SJCRH30 (cell line): ENCODE data around the gene ZNF385D. TPM values are rescaled to one million over a fixed set of nuclear protein-coding genes. Genes with fewer than 3 reads are reported as not detected.

Source experiments
- DNase-seq, 2 experiments: peaks; one replicate each; pipeline ENCODE4 v3.0.0-alpha.2; 2015 to 2020
- H3K27ac ChIP-seq: fragments of 250-450 bp; sonication (Bioruptor Pico); 2 replicates; pipeline ENCODE4 v1.5.1; 2020; ENCODE audit warnings: mild to moderate bottlenecking, moderate library complexity
- H3K27me3 ChIP-seq: fragments of 250-450 bp; sonication (Bioruptor Pico); 2 replicates; pipeline ENCODE4 v1.5.1; 2020; ENCODE audit warnings: mild to moderate bottlenecking, moderate library complexity
- H3K36me3 ChIP-seq: fragments of 250-450 bp; sonication (Bioruptor Pico); 2 replicates; pipeline ENCODE4 v1.5.1; 2020; ENCODE audit warnings: mild to moderate bottlenecking, moderate library complexity
- H3K4me1 ChIP-seq: fragments of 250-450 bp; sonication (Bioruptor Pico); 2 replicates; pipeline ENCODE4 v1.5.1; 2020; ENCODE audit warnings: mild to moderate bottlenecking, moderate library complexity
- H3K4me3 ChIP-seq: fragments of 250-450 bp; sonication (Bioruptor Pico); 2 replicates; pipeline ENCODE4 v1.5.1; 2020; ENCODE audit warnings: mild to moderate bottlenecking, moderate library complexity
- H3K9me3 ChIP-seq: fragments of 250-450 bp; sonication (Bioruptor Pico); replicated peaks from 2 replicates; pipeline ENCODE4 v1.5.1; 2020; ENCODE audit warnings: mild to moderate bottlenecking, moderate library complexity
- total RNA-seq: library from RNA; depleted of rRNA; stranded (reverse); fragments of >200 nt; shearing (Covaris generic); gene quantifications from 2 replicates; pipeline ENCODE4 v1.2.3, GENCODE V29; 2014

The ZNF385D gene
- total RNA-seq, 1 experiment from 2014 or later, result 0.02 TPM

GRCh38 chr3:21668012-21668411 lies 83.0 kb downstream of the ZNF385D start:
- Histone ChIP-seq H3K36me3 (no peaks in the 10 kb centered on the region), H3K27ac (no peak overlapping the region), H3K27me3 (peaks cover 10% of the 10 kb centered on the region; the same call in 1 of the 2 replicates), H3K4me3 (no peak overlapping the region), H3K4me1 (no peaks in the 10 kb centered on the region), H3K9me3 (no peaks in the 10 kb centered on the region)
- DNase-seq, result no peak

- Histone ChIP-seq H3K4me3 (no peak overlapping the region), H3K27me3 (peaks cover 7% of the 10 kb centered on the region; the same call in 1 of the 2 replicates), H3K9me3 (no peaks in the 10 kb centered on the region), H3K36me3 (no peaks in the 10 kb centered on the region), H3K4me1 (no peaks in the 10 kb centered on the region), H3K27ac (no peak overlapping the region)
- no peak for DNase-seq
Observed at GRCh38 chr3:21665444-21666100, 85.4 kb downstream of the ZNF385D start.

- Histone ChIP-seq H3K36me3 (no peaks in the 10 kb centered on the region), H3K4me3 (no peak overlapping the region), H3K9me3 (no peaks in the 10 kb centered on the region), H3K27me3 (peaks cover 7% of the 10 kb centered on the region; the same call in 1 of the 2 replicates), H3K27ac (no peak overlapping the region), H3K4me1 (no peaks in the 10 kb centered on the region)
- no peak for DNase-seq
Observed at GRCh38 chr3:21664996-21665395, 86.0 kb downstream of the ZNF385D start.

DNA sequence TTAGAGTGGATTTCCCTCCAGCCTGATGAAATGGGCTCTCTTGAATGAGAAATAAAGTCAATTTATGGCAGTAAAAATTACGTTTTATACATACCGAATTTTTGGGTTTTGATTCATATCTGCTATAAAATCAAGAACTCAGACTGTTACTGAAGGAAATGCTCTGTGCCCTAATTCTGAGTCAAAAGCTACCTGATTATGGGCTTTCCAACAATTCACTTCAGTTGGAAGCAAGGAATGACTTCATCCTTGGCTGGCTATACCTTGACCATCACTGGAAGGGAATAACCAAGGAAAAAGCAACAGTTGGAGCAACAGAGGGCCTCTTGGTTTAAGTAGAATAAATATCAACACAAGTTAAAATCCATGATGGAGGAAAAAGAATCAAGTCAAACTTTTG lies 88.6 kb downstream of the ZNF385D start:
- no peak for DNase-seq
- H3K27ac ChIP-seq, result no peak overlapping the region
- H3K27me3 ChIP-seq, result peaks cover 7% of the 10 kb centered on the region
- no peaks in the 10 kb centered on the region for H3K36me3 ChIP-seq
- no peaks in the 10 kb centered on the region for H3K9me3 ChIP-seq
- H3K4me3 ChIP-seq, result no peak overlapping the region
- no peaks in the 10 kb centered on the region for H3K4me1 ChIP-seq

GRCh38 chr3:21654662-21655061 lies 96.3 kb downstream of the ZNF385D start:
- Histone ChIP-seq H3K4me1 (no peaks in the 10 kb centered on the region), H3K36me3 (no peaks in the 10 kb centered on the region), H3K4me3 (no peak overlapping the region), H3K27ac (no peak overlapping the region), H3K27me3 (peaks cover 3% of the 10 kb centered on the region; the same call in 1 of the 2 replicates), H3K9me3 (no peaks in the 10 kb centered on the region)
- DNase-seq, result no peak

DNA sequence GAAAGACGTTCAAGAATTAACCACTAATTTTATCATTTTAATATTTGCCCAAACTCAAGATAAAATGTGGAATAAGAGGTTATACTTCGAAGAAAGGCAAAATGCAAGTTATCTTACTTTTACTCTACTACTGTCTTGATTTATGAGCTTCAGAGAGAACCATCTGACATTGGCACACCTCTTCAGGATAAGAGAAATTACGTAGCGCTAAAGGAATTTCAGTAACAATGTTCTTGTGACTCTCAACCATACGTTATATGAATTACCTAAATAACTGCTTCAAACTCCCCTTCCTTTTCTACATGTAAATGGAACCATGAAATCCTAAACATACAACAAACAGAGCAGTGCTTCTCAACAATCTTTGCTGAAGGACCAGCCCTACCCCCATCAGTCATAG lies 96.8 kb downstream of the ZNF385D start:
- Histone ChIP-seq H3K36me3 (no peaks in the 10 kb centered on the region), H3K27me3 (peaks cover 3% of the 10 kb centered on the region; the same call in 1 of the 2 replicates), H3K27ac (no peak overlapping the region)

GRCh38 chr3:21649519-21649918 lies 101.5 kb downstream of the ZNF385D start:
- Histone ChIP-seq H3K36me3 (no peaks in the 10 kb centered on the region), H3K4me3 (no peak overlapping the region), H3K27ac (no peak overlapping the region), H3K27me3 (no peaks in the 10 kb centered on the region), H3K9me3 (no peaks in the 10 kb centered on the region), H3K4me1 (no peaks in the 10 kb centered on the region)
- DNase-seq, result no peak

More for the DNA sequence above, 96.8 kb downstream of the ZNF385D start:
- no peak for DNase-seq
- Histone ChIP-seq H3K9me3 (no peaks in the 10 kb centered on the region), H3K4me1 (no peaks in the 10 kb centered on the region), H3K4me3 (no peak overlapping the region)

- no peak overlapping the region for H3K27ac ChIP-seq
- no peak overlapping the region for H3K4me3 ChIP-seq
- no peak for DNase-seq
- no peaks in the 10 kb centered on the region for H3K4me1 ChIP-seq
- H3K9me3 ChIP-seq, result no peaks in the 10 kb centered on the region
- H3K36me3 ChIP-seq, result no peaks in the 10 kb centered on the region
- H3K27me3 ChIP-seq, result no peaks in the 10 kb centered on the region
Observed at GRCh38 chr3:21647961-21648360, 103.0 kb downstream of the ZNF385D start.

DNA sequence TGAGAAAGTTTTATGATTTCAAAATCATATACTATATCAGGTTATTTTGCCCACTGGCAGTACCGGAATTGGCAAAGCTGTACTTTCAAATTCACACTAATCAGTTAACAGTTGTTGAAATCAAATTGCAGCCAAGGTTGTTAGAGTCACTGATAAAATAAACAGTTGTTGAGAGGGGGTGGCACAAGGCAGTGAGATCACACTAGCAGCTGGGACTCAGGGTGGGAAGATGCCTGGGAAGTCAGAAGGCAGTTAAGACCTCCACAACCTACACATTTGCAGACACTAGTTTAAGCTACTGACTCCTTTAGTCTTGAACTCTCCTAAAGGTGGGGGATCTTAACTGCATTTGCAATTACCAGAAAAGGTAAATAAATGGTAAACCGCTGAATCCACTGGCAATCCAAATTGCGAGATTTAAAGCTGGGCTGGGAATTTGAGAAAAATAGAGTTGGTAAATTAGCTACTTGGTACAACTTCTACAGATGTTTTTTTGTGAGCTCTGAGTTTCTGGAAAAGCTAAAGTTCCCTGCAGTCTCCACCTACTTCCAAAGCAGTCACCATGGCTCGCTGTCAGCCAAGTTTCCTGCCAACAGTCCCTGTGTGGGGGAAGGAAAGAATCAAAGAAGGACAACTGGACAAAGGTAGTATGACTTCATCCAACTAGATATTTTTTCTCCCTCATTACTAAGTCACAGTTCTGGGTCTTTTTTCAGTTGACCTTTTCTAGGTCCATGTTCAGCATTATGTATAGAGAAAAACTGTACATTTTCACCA lies 105.7 kb downstream of the ZNF385D start:
- Histone ChIP-seq H3K27me3 (no peaks in the 10 kb centered on the region), H3K36me3 (no peaks in the 10 kb centered on the region), H3K27ac (no peak overlapping the region), H3K9me3 (no peaks in the 10 kb centered on the region), H3K4me3 (no peak overlapping the region), H3K4me1 (no peaks in the 10 kb centered on the region)
- peak; percentile 15 to 41 for DNase-seq

- Histone ChIP-seq H3K4me1 (no peaks in the 10 kb centered on the region), H3K36me3 (no peaks in the 10 kb centered on the region), H3K27me3 (no peaks in the 10 kb centered on the region), H3K27ac (no peak overlapping the region), H3K9me3 (no peaks in the 10 kb centered on the region), H3K4me3 (no peak overlapping the region)
- DNase-seq, result no peak
Observed at GRCh38 chr3:21644268-21644667, 106.7 kb downstream of the ZNF385D start.

DNA sequence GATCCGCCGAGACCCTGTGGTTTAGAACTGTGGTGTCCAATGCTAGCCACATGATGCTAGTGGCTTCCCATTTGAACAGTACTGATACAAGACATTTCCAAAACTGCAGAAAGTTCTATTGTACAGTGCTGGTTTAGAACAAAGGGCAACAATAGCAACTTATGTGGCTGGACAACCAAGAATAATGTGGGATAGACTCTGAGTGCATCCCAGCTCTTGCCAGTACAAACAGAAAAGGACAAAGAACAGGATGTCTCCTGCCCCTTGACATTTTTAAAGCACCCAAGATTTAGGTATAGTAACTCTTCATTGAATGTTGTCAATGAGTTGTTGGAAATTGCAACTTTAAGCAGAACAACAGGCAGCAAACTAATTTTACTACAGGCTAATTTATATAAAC lies 107.3 kb downstream of the ZNF385D start:
- no peak for DNase-seq

GRCh38 chr3:21642433-21642832 lies 108.6 kb downstream of the ZNF385D start:
- H3K27me3 ChIP-seq, result no peaks in the 10 kb centered on the region
- no peak overlapping the region for H3K4me3 ChIP-seq
- no peaks in the 10 kb centered on the region for H3K36me3 ChIP-seq
- H3K9me3 ChIP-seq, result no peaks in the 10 kb centered on the region
- no peak for DNase-seq
- no peak overlapping the region for H3K27ac ChIP-seq
- H3K4me1 ChIP-seq, result no peaks in the 10 kb centered on the region

More for the DNA sequence above, 107.3 kb downstream of the ZNF385D start:
- H3K4me3 ChIP-seq, result no peak overlapping the region
- no peak overlapping the region for H3K27ac ChIP-seq
- H3K36me3 ChIP-seq, result no peaks in the 10 kb centered on the region
- H3K27me3 ChIP-seq, result no peaks in the 10 kb centered on the region
- no peaks in the 10 kb centered on the region for H3K9me3 ChIP-seq
- no peaks in the 10 kb centered on the region for H3K4me1 ChIP-seq

- no peaks in the 10 kb centered on the region for H3K9me3 ChIP-seq
- H3K27ac ChIP-seq, result no peak overlapping the region
- no peaks in the 10 kb centered on the region for H3K36me3 ChIP-seq
- no peak for DNase-seq
- H3K27me3 ChIP-seq, result no peaks in the 10 kb centered on the region
- no peaks in the 10 kb centered on the region for H3K4me1 ChIP-seq
- no peak overlapping the region for H3K4me3 ChIP-seq
Observed at GRCh38 chr3:21641959-21642358, 109.1 kb downstream of the ZNF385D start.

GRCh38 chr3:21638488-21638887 lies 112.5 kb downstream of the ZNF385D start:
- H3K4me3 ChIP-seq, result no peak overlapping the region
- no peak for DNase-seq
- H3K27me3 ChIP-seq, result no peaks in the 10 kb centered on the region
- H3K27ac ChIP-seq, result no peak overlapping the region
- no peaks in the 10 kb centered on the region for H3K4me1 ChIP-seq
- H3K9me3 ChIP-seq, result no peaks in the 10 kb centered on the region
- no peaks in the 10 kb centered on the region for H3K36me3 ChIP-seq

DNA sequence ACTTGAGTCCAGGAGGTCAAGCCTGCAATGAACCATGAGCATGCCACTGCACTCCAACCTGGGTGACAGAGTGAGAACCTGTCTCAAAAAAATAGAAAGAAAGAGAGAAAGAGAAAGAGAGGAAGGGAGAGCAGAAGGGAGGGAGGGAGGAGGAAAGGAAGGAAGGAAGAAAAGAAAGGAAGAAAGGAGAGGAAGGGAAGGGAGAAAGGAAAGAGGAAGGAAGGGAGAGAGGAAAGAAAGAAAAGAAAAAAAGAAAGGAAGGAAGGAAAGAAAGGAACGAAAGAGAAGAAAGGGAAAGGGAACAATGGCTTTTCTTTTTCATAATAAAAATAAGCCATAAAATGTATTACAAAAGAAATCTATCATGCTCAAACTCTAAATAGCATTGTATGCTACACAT lies 116.9 kb downstream of the ZNF385D start:
- no peaks in the 10 kb centered on the region for H3K36me3 ChIP-seq
- no peak overlapping the region for H3K27ac ChIP-seq
- no peaks in the 10 kb centered on the region for H3K9me3 ChIP-seq

More for the DNA sequence above, 116.9 kb downstream of the ZNF385D start:
- DNase-seq, result no peak
- no peaks in the 10 kb centered on the region for H3K4me1 ChIP-seq
- H3K27me3 ChIP-seq, result no peaks in the 10 kb centered on the region
- H3K4me3 ChIP-seq, result no peak overlapping the region
